Tibial nerve (tissue), 4 donors: Measurements from ENCODE around the gene TMC6. TPM values are rescaled to one million over a fixed set of nuclear protein-coding genes. Genes with fewer than 3 reads are reported as not detected.

Source experiments
- DNase-seq, 2 donors: peaks; one replicate each; pipeline ENCODE4 v3.0.0-alpha.2; 2019; ENCODE audit warnings: low spot score in 2 of 2
- H3K27ac ChIP-seq, 4 donors: fragments of 200-600 bp; sonication (generic) in 3 of 4; one replicate each; pipeline ENCODE4 v1.5.1; 2017 to 2019; ENCODE audit warnings: mild to moderate bottlenecking in 1 of 4
- H3K27me3 ChIP-seq, 2 donors: fragments of 200-600 bp; sonication (generic) in 1 of 2; one replicate each; pipeline versions ENCODE4 v1.5.1 to v1.6.0; 2017 to 2019
- H3K36me3 ChIP-seq, 3 donors: fragments of 200-600 bp; sonication (generic); one replicate each; pipeline ENCODE4 v1.5.1; 2018 to 2019
- H3K4me1 ChIP-seq, 4 donors: fragments of 200-600 bp; sonication (generic) in 3 of 4; one replicate each; pipeline ENCODE4 v1.5.1; 2017 to 2019
- H3K4me3 ChIP-seq, 4 donors: fragments of 200-600 bp; sonication (generic) in 3 of 4; one replicate each; pipeline ENCODE4 v1.5.1; 2017 to 2019; ENCODE audit warnings: mild to moderate bottlenecking in 1 of 4, moderate library complexity in 1 of 4
- H3K9me3 ChIP-seq, 4 donors: fragments of 200-600 bp; sonication (generic) in 3 of 4; one replicate each; pipeline ENCODE4 v1.5.1; 2017 to 2019
- CTCF ChIP-seq, 5 experiments: fragments of 200-600 bp in 3 of 5; fragments of 450-650 bp in 2 of 5; sonication (generic) in 3 of 5; IDR thresholded peaks; one replicate each; pipeline ENCODE4 v1.5.1; 2016 to 2019; ENCODE audit warnings: antibody characterized with exemption in 5 of 5, mild to moderate bottlenecking in 3 of 5, moderate library complexity in 2 of 5
- EP300 ChIP-seq, 2 donors: sonication (generic); formaldehyde crosslinking; IDR thresholded peaks; one replicate each; pipeline ENCODE4 v1.6.1; 2017; ENCODE audit warnings: antibody characterized with exemption in 2 of 2, mild to moderate bottlenecking in 1 of 2
- POLR2A ChIP-seq, 2 donors: fragments of 450-650 bp; IDR thresholded peaks; one replicate each; pipeline ENCODE4 v1.6.1; 2017; ENCODE audit warnings: antibody characterized with exemption in 2 of 2, mild to moderate bottlenecking in 2 of 2, moderate library complexity in 2 of 2
- WGBS, 2 donors: methylation state at CpG; one replicate each; pipeline ENCODE4 v1.1.5; 2018; 5-methylcytosine and 5-hydroxymethylcytosine counted together
- total RNA-seq, 4 donors: library from RNA; depleted of rRNA; stranded (reverse); fragments of >200 nt; gene quantifications; one replicate each; pipeline ENCODE4 v1.1.0, GENCODE V29; 2016

The TMC6 gene
- total RNA-seq, 4 donors from 2014 or later, result 43.3 to 94.5 (median 52.2) TPM

- Histone ChIP-seq H3K4me1 (no peaks in the 10 kb centered on the region), H3K36me3 (peaks cover 0 to 99% (median 30%) of the 10 kb centered on the region in 3 donors), H3K27me3 (no peaks in the 10 kb centered on the region), H3K9me3 (no peaks in the 10 kb centered on the region), H3K27ac (no peak overlapping the region), H3K4me3 (no peak overlapping the region)
- DNase-seq, result no peak
- TF ChIP-seq CTCF (IDR thresholded peaks at IDR 0.05) (no peak), POLR2A (IDR thresholded peaks at IDR 0.05) (no peak), EP300 (IDR thresholded peaks at IDR 0.05) (no peak)
- WGBS, 2 donors, result 82 to 86% methylated on average over 3 of the region's 3 CpGs
Measured at GRCh38 chr17:78081551-78081950, 47.0 kb downstream of the TMC6 start.

- Histone ChIP-seq H3K27me3 (no peaks in the 10 kb centered on the region), H3K36me3 (peaks cover 0 to 99% (median 45%) of the 10 kb centered on the region in 3 donors), H3K4me3 (no peak overlapping the region), H3K9me3 (no peaks in the 10 kb centered on the region), H3K4me1 (no peaks in the 10 kb centered on the region), H3K27ac (no peak overlapping the region)
- no peak for DNase-seq
- no peak for TF ChIP-seq EP300 (IDR thresholded peaks at IDR 0.05)
- TF ChIP-seq CTCF (IDR thresholded peaks at IDR 0.05), result no peak
- no peak for TF ChIP-seq POLR2A (IDR thresholded peaks at IDR 0.05)
- 85 to 86% methylated on average over 6 of the region's 6 CpGs for WGBS, 2 donors
Measured at GRCh38 chr17:78079253-78079652, 49.3 kb downstream of the TMC6 start.

DNA sequence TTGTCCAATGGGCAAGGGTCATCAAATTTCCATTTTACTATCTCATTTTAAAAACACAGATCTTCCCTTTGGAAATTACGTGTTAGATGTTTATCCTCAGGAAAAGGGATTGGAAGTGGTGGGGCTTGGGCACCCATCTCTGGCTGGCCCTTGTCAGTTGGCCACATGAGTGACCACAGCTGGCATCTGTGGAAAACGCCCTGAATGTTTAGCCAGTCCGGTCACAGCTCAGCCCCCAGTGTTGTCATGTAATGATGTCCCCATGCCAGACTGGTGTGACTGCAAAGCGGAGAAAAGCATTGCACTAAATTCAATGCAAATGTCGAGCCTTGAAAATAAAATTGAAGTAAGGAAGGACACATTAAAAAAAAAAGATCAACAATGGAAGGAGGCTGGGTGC is 53.0 kb downstream of the TMC6 start:
- H3K4me3 ChIP-seq, result no peak overlapping the region
- no peaks in the 10 kb centered on the region for H3K27me3 ChIP-seq
- TF ChIP-seq POLR2A (IDR thresholded peaks at IDR 0.05) (no peak), CTCF (IDR thresholded peaks at IDR 0.05) (no peak), EP300 (IDR thresholded peaks at IDR 0.05) (no peak)
- H3K36me3 ChIP-seq, result peaks cover 0 to 100% (median 59%) of the 10 kb centered on the region in 3 donors
- H3K27ac ChIP-seq, result no peak overlapping the region
- H3K9me3 ChIP-seq, result no peaks in the 10 kb centered on the region
- 87 to 91% methylated on average over 5 of the region's 5 CpGs for WGBS, 2 donors
- H3K4me1 ChIP-seq, result no peaks in the 10 kb centered on the region
- no peak for DNase-seq

DNA sequence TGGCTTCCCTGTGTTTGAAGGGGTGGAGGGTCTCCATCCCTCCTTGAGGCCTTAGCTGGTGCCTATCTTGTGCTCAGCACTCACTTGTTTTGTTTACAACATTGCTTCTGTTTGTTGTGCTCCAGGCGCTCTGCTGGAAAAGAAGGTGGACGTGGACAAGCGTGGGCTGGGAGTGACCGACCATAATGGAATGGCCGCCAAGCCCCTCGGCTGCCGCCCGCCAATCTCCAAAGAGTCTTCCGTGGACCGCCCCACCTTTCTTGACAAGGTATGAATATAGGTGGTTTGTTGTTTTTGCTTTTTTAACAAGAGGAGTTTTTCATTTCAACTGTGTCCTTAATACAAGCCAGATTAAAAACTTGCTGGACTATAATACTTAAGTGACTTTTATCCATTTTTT is 53.5 kb downstream of the TMC6 start:
- 93% methylated on average over 10 of the region's 10 CpGs for WGBS, 2 donors

DNA sequence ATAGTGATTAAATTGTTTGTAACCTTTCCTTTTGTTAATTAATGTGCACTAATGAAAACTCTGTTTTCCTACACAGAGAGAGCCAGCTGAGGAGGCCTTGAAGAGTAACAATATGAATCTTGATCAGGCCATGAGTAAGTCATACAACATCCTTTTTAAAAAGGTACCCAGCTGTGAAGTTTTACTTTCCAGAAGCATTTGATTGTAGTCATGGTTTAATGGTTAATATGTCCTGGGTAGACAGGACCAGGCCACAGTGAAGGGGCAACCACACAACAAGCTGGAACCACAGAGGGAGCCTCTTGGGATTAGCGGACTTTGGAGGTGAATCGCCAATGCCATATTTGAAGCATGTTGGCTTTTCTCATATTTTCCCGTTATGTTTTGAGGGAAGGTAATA is 55.6 kb downstream of the TMC6 start:
- no peak overlapping the region for H3K27ac ChIP-seq
- WGBS, 2 donors, result 97% methylated on average over 3 of the region's 3 CpGs
- no peak for DNase-seq
- TF ChIP-seq POLR2A (IDR thresholded peaks at IDR 0.05) (no peak), EP300 (IDR thresholded peaks at IDR 0.05) (no peak), CTCF (IDR thresholded peaks at IDR 0.05) (no peak)
- peaks cover 0 to 3% (median 0%) of the 10 kb centered on the region in 4 donors for H3K4me1 ChIP-seq
- H3K9me3 ChIP-seq, result no peaks in the 10 kb centered on the region
- H3K27me3 ChIP-seq, result no peaks in the 10 kb centered on the region
- H3K4me3 ChIP-seq, result no peak overlapping the region
- H3K36me3 ChIP-seq, result peaks cover 0 to 99% (median 37%) of the 10 kb centered on the region in 3 donors

More for the DNA sequence above, 53.5 kb downstream of the TMC6 start:
- Histone ChIP-seq H3K4me1 (peaks cover 0 to under 1% (median 0%) of the 10 kb centered on the region in 4 donors), H3K27ac (no peak overlapping the region), H3K9me3 (no peaks in the 10 kb centered on the region), H3K36me3 (peaks cover 0 to 99% (median 54%) of the 10 kb centered on the region in 3 donors), H3K4me3 (no peak overlapping the region), H3K27me3 (no peaks in the 10 kb centered on the region)
- no peak for DNase-seq
- TF ChIP-seq EP300 (IDR thresholded peaks at IDR 0.05) (no peak), CTCF (IDR thresholded peaks at IDR 0.05) (no peak), POLR2A (IDR thresholded peaks at IDR 0.05) (no peak)
